BJ (cell line): Measurements from ENCODE around the gene CDK8. TPM values are rescaled to one million over a fixed set of nuclear protein-coding genes. Genes with fewer than 3 reads are reported as not detected.
"Not testable (repeated sequence)": the region's sequence is repeated elsewhere in the genome, so short reads cannot be mapped to it uniquely, and the experiment has no call there.

Experiments
- CTCF ChIA-PET: fragments of 350-600 bp; formaldehyde crosslinking; extraction: SDS; loops from one replicate; lab custom pipeline; 2021; ENCODE audit warnings: antibody characterized with exemption, inconsistent platforms; lab: Yijun Ruan, JAX
- POLR2A ChIA-PET: fragments of 300-600 bp; sonication (Branson Sonifier 250); formaldehyde crosslinking; extraction: SDS; loops from one replicate; lab custom pipeline; 2021; ENCODE audit warnings: antibody characterized with exemption; lab: Charles Lee
- DNase-seq: peaks from one replicate; pipeline ENCODE4 v3.0.0-alpha.2; 2011; ENCODE audit warnings: low read depth
- H3K27me3 ChIP-seq: 2 replicates; pipeline ENCODE4 v1.6.0; 2011; ENCODE audit warnings: low read length; ENCODE audit not compliant: control insufficient read depth, insufficient read depth
- H3K36me3 ChIP-seq: 2 replicates; pipeline ENCODE4 v1.5.1; 2011; ENCODE audit warnings: low read length; ENCODE audit not compliant: control insufficient read depth, insufficient read depth
- H3K4me3 ChIP-seq: 2 replicates; pipeline ENCODE4 v1.5.1; 2011; ENCODE audit warnings: low read depth, mild to moderate bottlenecking, control low read depth, low read length
- polyA plus RNA-seq: library from polyadenylated mRNA; depleted of rRNA; stranded (reverse); fragments of >200 nt; gene quantifications from 2 replicates; pipeline ENCODE4 v1.2.3, GENCODE V29; 2011
- TF ChIP-seq, protein P1 (sequence below): IDR thresholded peaks from 2 replicates; pipeline ENCODE4 v1.5.1; 2011; ENCODE audit warnings: low read depth, mild to moderate bottlenecking, control low read depth, inconsistent platforms, low read length, moderate library complexity; ENCODE audit not compliant: insufficient read depth

Gene CDK8
- polyA plus RNA-seq, 1 experiment: 13.7 TPM

DNA sequence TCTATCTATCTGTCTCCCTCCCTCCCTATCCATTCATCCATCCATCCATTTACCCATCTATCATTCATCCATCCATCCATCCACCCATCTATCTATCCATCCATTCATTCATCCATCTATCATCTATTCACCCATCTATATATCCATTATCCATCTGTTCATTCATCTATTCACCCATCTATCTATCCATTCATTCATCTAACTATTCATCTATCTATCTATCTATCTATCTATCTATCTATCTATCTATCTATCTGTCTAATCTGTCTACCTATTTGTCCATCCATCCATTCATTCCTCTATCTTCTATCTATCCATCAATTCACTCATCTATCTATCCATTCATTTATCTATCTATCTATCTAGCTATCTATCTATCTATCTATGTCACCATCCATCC, 4.4 kb upstream of the CDK8 start:
- DNase-seq: no peak
- ChIA-PET POLR2A (no interaction called here), CTCF (no interaction called here)
- TF ChIP-seq, protein P1, sequence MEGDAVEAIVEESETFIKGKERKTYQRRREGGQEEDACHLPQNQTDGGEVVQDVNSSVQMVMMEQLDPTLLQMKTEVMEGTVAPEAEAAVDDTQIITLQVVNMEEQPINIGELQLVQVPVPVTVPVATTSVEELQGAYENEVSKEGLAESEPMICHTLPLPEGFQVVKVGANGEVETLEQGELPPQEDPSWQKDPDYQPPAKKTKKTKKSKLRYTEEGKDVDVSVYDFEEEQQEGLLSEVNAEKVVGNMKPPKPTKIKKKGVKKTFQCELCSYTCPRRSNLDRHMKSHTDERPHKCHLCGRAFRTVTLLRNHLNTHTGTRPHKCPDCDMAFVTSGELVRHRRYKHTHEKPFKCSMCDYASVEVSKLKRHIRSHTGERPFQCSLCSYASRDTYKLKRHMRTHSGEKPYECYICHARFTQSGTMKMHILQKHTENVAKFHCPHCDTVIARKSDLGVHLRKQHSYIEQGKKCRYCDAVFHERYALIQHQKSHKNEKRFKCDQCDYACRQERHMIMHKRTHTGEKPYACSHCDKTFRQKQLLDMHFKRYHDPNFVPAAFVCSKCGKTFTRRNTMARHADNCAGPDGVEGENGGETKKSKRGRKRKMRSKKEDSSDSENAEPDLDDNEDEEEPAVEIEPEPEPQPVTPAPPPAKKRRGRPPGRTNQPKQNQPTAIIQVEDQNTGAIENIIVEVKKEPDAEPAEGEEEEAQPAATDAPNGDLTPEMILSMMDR: no peak
- Histone ChIP-seq H3K36me3 (no peaks in the 10 kb centered on the region), H3K27me3 (peaks cover 3% of the 10 kb centered on the region), H3K4me3 (no peak overlapping the region)

DNA sequence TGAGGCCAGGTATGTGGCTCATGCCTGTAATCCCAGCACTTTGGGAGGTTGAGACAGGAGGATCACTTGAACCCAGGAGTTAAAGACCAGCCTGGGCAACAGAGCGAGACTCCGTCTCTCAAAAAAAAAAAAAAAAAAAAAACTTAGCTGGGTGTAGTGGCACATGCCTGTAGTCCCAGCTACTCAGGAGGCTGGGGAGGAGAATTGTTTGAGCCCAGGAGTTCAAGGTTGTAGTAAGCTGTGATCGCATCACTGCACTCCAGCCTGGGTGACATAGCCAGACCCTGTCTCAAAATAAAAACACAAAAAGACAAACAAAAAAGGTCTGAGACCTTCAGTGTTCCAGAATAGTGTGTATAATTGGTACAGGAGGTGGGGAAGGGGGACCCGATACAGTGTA, 1.9 kb upstream of the CDK8 start:
- H3K27me3 ChIP-seq, CTCF ChIA-PET, H3K36me3 ChIP-seq, H3K4me3 ChIP-seq, POLR2A ChIA-PET, DNase-seq: not testable (repeated sequence)

DNA sequence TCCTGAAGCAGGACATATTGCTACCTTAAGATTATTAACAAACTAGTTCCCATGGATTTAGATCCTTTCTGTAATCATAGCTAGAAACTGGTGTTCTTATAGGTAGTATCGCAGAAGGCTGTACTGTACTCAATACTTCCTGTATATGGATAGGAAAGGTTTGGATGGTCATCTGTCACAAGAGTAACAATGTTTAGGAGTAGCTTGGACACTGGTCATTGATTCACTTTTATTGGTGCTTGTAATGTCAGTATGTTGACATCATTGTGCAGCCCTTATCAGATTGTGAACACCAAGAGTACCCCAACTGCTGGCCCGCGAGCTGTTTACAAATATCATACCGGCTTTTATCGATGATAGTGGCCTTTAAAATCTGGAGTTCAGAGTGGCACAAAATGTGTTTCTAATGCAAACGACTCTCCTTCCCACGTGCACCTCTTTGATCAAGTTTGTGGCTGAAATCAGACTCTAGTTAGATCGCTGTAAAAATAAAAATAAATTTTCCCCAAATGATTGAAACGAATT, 605 bp upstream of the CDK8 start:
- Histone ChIP-seq H3K27me3 (peaks cover 3% of the 10 kb centered on the region; the same call in 1 of the 2 replicates), H3K36me3 (no peaks in the 10 kb centered on the region), H3K4me3 (peak overlapping the region; percentile 78)
- DNase-seq: no peak
- TF ChIP-seq, protein P1: no peak
- ChIA-PET POLR2A (no interaction called here), CTCF (no interaction called here)

- peak; percentile 1 for DNase-seq
- CTCF ChIA-PET: interaction anchor here (1.0 to 1.1 kb wide), 2 partner anchors 23 to 72 kb away, joined by 3 read pairs; no protein-coding TSS in a partner anchor
- H3K36me3 ChIP-seq: no peaks in the 10 kb centered on the region
- POLR2A ChIA-PET: no interaction called here
- TF ChIP-seq, protein P1: no peak
- H3K27me3 ChIP-seq: peaks cover 2% of the 10 kb centered on the region; the same call in 1 of the 2 replicates
- H3K4me3 ChIP-seq: peak overlapping the region; percentile 78
These were observed 718 bp downstream of the CDK8 start for GRCh38 chr13:26254583-26255111.

- POLR2A ChIA-PET: no interaction called here
- DNase-seq: no peak
- CTCF ChIA-PET: interaction anchor here (0.8 to 2.7 kb wide), 4 partner anchors 11 to 72 kb away, joined by 3 to 10 read pairs (median 4); no protein-coding TSS in a partner anchor
These were observed 1.2 kb downstream of the CDK8 start for GRCh38 chr13:26255115-26255514.

More at GRCh38 chr13:26255115-26255514, 1.2 kb downstream of the CDK8 start:
- Histone ChIP-seq H3K4me3 (peak overlapping the region; percentile 78), H3K27me3 (peaks cover 2% of the 10 kb centered on the region; the same call in 1 of the 2 replicates), H3K36me3 (no peaks in the 10 kb centered on the region)
- TF ChIP-seq, protein P1: no peak
